T-helper 2 cell treated with Interferon-gamma antibody and Interleukin-4, amounts not matched to agents 100 ng/mL and 5 ng/mL, for 36 hours (primary cell): ENCODE results near the gene LCN1. TPM values are rescaled to one million over a fixed set of nuclear protein-coding genes. Genes with fewer than 3 reads are reported as not detected.
"Not testable (repeated sequence)": the region's sequence is repeated elsewhere in the genome, so short reads cannot be mapped to it uniquely, and the experiment has no call there.

Experiments
- intact Hi-C: fragments of 100-400 bp; cut with micrococcal nuclease; formaldehyde crosslinking; loops from one replicate; pipeline ENCODE4 v1.15.1; 2023
- total RNA-seq: library from RNA; stranded (reverse); gene quantifications from 2 replicates; pipeline ENCODE4 v1.2.3, GENCODE V29; 2022

The LCN1 gene
- total RNA-seq, 1 donor from 2014 or later: not detected

DNA sequence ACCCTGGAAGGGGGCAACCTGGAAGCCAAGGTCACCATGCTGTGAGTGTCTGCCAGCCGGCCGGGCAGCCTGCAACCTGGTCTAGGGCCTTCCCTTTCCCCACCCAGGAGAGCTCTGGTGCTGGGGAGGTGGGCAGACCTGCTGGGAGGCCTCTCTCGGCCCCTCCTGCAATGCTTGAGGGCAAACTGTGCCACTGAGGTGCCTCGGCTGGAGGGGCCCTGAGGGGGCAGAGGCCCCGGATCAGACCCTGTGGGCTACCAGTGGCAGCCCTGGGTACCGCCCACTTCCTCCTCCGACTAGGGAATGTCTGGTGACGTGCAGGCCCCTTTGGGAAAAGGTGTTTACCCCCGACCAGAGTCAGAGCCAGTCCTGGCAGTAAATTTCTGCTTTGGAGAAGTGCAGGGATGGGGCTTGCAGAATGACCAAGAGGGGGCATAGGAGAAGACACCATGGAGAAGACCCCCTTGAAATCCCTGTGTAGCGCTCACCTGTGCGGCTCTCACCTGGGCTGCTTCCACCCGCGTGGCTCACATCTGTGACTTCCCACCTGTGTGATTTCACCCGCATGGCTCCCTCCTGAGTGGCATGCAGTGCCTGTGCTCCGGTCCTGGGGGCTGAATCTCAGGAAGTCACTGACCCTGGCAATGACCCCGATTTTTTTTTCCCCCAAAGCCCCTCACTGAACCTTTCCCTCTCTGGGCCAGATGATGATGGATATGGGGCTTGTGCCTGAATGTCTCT, 1.1 kb downstream of the LCN1 start:
- intact Hi-C loops: no loop called here

DNA sequence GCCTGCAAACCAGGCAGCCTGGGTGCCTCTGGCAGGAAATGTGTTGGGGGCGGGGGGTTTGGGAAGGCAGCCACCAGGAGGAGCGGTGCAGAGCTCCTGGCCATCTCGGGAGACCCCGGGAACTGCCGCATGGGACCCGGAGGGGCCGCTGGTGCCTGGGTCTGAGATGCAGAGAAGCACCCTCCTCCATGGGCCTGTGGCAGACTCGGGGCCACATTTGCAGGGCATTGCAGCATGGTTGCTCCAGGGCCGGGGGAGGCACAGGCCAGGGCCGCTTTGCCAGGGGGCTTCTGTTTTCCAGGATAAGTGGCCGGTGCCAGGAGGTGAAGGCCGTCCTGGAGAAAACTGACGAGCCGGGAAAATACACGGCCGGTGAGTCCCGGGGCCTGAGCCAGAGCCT, 1.7 kb downstream of the LCN1 start:
- intact Hi-C loops: no loop called here

DNA sequence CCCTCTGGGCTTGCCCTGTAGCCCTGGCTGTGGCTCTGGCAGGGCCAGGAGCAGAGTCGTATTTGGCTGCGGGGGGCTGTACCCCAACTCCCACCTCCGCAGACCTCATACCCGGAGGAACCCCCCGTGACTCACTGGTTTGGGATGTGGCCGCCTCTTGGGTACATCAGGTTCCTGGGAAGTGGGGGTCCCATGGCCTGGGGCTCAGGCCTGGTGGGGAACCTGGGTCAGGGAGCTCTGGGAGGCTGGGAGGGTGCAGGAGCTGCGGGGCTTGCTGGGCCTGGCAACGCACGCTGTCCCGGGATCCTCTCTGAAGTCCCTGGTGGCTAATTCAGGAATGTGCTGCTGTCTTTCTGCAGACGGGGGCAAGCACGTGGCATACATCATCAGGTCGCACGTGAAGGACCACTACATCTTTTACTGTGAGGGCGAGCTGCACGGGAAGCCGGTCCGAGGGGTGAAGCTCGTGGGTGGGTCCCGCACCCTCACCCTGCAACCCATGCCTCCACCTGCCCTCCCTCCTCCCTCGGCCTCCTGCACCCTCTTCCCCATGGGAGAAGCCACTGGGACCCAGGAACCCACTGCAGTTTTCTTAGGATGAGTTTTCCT, 2.4 kb downstream of the LCN1 start:
- intact Hi-C loops: no loop called here

DNA sequence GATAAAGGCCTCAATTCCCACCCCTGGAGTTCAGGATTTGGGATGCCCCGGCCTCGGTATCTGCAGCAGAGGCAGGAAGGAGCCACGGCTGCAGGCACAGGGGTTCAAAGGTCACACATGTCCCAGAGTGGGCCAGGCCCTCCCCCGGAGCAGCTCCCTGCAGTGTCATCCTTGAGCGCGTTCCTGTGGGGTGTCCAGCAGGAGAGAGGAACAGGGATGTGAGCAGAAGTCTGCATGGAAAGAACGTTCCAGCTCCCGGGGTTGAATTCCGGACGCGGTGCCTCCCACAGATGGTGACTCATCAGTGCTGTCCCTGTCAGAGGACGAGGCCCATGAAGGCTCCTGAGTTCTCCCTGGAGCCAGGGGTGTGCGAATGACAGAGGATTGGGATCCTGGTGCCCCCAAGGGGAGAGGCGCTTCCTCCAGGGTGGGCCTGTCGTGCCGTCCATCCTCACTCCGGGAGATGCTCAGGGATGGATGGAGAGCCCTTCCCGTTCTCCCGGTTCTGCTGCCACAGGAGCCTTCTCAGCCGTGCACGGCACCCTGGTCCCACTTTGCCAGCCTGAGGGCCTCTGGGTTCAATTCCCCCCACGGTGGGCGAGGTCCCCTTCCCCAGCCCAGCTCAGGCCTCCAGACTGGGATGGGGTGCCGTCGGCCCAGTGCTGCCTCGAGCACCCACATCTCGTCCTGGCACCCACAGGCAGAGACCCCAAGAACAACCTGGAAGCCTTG, 3.1 kb downstream of the LCN1 start:
- intact Hi-C loops: no loop called here

DNA sequence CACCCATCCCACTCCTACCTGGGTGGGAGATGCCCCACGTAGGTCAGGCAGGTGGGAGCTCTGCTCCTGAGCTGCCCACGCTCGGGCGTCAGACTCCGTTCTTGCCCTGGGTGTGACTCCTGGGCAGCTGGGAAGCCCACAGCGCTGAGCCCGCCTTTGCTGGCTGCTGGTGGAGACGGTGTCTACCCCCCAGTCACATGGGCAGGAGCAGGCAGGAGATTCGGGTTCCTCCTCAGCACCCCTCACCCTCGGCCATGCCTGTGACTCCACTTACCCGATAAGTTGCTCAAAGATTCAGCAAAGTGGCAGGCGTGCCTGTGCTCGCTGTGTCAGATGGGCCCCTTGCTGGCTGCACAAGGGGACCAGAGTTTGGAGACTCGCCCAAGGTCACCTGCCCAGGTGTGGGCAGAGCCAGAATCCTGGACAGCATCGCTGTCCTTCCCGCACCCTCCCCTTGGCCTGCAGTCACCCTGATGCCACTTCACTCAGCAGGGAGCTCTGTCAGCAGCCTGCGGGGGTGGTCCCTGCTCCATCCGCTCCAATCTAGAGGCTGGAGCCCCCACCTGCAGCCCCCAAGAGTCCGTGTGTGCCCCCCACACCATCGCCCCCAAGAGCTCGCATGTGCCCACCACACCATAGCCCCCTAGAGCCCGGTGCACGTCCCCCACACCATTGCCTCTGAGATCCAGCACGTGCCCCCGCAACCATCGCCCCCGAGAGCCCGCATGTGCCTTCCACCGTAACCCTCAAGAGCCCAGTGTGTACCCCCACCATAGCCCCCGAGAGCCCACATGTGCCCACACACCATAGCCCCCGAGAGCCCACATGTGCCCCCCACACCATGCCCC, 4.2 kb downstream of the LCN1 start:
- intact Hi-C loops: no loop called here

DNA sequence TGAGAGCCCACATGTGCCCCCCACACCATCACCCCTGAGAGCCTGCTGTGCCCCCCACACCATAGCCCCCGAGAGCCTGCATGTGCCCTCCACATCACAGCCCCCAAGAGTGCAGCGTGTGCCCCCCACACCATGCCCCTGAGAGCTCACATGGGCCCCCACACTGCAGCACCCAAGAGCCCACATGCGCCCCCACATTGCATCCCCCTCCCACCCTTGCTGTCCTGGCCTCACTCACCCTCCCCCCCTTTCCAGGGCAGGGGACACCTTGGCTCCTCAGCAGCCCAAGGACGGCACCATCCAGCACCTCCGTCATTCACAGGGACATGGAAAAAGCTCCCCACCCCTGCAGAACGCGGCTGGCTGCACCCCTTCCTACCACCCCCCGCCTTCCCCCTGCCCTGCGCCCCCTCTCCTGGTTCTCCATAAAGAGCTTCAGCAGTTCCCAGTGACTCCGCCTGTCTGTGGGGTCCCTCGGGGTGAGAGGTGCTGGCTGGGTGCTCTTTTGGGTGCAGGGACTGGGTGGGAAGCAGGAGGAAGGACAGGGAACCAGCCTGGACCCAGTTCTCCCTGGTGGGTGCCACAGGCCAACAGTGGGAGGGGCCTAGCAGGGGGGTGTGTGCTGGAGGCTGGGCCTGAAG, 5.0 kb downstream of the LCN1 start:
- intact Hi-C loops: no loop called here

DNA sequence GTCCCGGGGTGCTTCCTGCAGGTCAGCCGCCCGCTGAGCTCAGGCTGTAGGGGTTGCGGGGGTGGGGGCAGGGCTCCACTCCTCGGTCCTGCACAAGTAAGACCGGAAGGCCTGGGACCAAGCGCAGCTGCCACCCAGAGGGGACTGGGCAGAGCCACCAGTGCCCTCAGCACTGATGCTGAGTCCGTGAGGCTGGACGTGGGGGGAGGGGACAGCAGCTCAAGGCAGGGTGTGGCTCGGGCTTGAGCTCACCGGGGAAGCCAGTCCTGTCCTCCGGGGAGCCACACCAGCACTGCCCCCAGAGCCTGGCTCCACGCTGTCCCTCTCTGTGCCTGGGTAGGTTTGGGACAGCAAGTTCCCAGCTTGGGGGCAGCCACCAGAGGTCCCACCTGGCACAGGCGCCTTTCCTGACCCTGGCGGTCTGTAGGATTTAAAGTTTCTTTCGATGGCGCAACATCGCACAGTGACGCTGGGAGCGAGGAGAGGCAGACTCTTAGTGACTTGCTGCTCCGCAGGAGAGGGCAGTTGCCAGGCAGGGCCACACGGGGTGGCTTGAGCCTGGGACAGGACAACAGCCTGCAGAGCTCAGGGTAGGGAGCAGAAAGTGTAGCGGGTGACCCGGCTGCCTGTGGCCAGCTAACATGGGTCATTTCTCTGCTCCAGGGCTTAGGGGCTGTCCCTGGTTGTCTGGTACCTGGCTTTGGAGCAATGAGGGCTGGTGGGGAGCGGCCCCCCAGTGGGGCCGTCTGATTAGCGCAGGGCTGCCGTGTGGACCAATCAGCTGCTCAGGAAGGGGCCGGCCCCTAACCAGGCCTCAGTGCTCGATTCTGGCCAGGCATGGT, 5.7 kb downstream of the LCN1 start:
- intact Hi-C loops: no loop called here

DNA sequence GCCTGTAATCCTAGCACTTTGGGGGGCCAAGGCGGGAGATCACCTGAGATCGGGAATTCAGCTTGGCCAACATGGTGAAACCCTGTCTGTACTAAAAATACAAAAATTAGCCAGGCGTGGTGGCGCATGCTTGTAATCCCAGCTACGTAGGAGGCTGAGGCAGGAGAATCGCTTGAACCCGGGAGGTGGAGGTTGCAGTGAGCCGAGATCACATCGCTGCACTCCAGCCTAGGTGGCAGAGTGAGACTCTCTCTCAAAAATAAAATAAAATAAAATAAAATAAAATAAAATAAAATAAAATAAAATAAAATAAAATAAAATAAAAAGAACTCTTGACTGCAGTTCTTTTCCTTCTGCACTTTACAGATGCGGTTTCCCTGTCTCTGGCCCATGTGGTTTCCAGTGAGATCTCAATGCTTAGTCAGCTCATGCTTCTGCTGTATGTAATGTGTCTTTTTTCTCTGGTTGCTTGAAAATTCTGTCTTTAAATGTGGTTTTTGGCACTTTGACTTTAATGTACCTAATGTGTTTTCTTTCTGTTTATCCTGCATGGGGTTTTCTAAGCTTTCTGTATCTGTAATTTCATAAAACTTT, 7.7 kb downstream of the LCN1 start:
- intact Hi-C loops: not testable (repeated sequence)

DNA sequence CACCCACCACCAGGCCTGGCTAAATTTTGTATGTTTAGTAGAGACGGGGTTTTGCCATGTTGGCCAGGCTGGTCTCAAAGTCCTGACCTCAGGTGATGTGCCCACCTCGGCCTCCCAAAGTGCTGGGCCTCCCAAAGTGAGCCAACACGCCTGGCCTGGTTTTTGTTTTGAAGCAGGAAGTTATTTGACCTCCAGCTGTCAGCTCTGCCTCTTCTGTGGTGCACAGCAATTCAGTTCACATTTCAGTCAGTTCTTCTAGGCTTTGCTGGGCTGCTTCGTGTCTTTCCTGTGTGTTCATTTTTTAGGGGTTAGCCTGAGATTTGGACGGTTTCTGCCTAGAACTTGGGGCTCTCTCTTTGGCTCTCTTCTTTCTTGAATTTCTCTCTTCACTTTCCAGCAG, 8.9 kb downstream of the LCN1 start:
- intact Hi-C loops: no loop called here

DNA sequence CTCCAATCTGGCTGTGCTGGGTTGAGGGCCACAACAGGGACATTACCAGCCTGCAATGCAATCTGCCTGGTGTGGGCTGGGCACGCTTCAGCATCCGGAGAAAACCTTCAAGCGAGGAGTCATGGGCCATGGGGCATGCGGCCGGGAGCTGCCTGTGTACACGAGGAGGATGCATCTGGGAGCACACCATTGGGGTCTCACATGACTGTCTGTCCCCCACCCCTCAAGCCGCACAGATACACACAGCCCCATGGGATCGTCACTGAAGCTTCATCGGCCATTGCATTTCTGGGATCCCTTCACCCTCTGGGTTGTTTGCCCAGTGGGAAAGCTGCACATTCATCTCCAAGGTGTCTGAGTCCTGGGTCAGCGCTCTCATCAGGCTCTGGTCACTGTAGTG, 9.9 kb downstream of the LCN1 start:
- intact Hi-C loops: no loop called here

DNA sequence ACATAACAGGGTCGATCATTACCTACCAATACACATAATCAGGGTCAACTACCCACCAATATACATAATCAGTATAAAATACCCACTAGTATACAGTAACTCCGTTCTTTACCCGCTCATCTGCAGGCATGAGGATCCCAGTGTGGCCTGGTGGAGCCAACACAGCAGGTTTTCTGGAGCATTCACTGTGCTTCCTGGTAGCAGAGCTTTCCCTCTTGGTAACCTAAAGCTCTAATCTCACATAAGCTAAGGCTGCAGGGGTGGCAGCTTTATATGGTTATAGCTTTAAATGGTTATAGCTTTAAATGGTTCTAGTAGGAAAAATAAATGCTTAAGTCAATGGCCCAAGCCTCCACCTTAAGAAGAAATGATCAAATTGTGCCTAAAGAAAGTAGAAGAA, 11.9 kb downstream of the LCN1 start:
- intact Hi-C loops: no loop called here

DNA sequence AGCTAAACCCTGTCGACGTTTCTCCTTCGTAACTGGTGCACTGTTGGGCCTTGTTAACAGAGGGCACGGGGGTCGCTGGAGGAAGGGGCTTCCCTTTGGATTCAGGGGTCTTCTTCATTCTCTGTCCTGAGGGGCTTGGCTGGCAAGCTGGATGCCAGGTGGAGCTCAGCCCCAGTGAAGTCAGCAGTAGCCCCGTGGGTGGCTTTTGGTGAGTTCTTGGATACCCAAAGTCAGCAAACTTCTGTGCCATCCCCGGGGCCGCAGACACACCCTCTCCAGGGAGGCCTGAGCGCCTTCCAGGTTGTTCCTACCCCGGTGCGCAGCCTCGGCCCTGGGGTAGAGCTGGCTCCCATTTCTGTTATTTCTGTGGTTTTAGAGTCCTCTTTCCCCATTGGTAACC, 12.4 kb downstream of the LCN1 start:
- intact Hi-C loops: no loop called here

DNA sequence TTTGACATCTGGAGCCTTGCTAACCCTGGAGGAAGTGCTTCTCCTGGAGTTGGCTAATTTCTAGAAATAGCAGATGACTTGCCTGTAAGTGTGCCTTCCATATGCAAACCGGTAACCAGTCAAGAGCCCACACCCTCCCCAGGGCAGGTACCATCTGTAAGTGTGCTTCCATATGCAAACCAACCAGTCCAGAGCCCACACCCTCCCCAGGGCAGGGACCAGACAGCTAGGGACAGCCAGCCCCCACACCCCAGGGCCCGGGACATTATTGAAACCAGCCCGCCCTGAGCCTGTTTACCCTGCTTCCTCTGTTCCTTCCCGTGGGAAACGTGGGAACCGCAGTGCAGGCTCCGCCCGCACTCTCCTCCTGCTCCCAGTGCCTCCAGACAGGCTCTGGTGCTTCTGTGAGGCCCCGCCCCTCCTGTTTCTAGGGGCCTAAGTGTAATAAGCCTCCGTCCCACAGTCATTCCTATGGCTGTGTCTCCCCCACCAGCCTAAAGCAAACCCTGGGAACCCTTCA, 13.0 kb downstream of the LCN1 start:
- intact Hi-C loops: not testable (repeated sequence)

DNA sequence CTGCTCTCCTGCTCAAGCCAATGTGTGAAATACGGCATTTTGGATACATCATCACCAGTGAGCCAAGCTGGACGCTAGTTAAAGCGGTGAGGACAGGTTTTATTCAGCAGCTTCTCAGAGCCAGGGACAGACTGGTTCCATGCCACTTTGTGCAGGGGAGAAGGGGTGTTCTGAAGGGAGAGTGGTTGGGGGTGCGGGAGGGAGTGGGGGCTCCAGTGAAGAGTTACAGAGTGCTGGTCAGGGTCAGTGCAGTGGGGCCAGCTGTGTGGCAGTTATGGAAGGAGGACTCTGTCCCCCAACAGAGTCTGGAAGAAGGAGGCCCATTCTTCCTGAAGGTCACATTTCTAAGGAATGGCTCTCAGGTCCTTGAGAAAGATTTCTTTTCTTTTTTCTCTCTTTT, 13.6 kb downstream of the LCN1 start:
- intact Hi-C loops: not testable (repeated sequence)

DNA sequence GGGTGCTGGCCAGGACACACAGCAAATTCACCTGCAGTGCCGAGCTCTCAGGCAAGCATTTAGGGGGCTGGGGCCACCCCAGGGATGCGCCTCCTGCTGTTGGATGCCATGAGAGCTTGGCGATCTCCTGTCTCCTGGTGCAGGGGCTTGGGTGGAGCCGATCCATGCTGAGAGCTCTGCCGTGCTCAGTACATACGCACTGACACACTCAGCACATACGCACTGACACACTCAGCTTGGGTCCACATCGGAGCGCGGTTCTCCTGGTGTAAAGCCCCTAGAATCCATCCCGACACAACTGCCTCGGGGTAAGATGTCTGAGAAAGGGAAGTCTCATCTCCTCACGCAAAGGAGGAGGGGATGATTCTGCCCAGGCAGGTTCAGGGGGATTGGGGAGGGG, 14.4 kb downstream of the LCN1 start:
- intact Hi-C loops: not testable (repeated sequence)

DNA sequence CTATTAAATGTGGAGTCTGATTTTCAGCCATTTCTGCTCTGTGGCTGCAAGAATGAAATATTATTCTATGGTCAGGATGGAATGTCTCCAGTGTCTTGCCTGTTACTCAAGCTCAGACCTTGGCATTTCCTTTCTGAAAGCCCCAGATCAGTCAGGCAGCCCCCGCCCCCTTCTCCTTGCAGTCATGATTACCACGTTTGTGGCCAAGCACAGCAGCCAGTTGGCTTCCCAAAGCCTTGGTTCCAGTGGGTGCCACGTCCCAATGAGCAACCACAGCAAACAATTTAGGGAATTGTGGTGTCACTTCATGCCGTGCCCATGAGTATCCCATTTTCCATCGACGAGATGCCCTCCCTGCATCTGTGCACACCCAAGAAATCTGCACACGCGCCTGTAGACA, 15.0 kb downstream of the LCN1 start:
- intact Hi-C loops: no loop called here

DNA sequence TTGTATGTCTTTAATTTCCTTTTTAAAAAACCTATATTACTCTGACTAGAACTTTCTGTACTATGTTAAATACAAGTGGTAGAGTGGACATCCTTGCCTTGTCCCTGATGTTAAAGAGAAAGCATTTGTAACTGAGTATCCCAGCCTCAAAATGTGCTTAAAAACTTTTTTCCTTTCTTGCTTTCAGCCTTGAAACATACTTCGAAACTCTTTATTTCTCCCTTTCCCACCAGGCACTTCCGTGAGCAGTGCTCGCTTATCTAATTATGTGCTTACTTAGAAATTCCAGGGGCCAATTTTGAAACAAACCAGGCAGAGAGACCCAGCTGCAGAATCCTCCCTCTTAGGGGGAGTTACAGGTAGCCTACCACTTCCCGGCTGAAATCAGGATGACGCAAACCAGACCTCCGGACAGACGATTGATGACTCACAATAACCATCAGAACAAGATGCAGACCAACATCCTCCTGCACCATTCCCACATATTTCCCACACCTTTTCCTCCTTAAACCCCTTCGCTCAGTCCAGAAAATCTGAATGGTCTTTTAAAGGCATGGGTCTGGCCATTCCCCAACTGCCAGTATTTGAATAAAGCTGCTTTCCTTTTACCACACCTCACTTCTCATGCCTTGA, 22.1 kb downstream of the LCN1 start:
- intact Hi-C loops: not testable (repeated sequence)

DNA sequence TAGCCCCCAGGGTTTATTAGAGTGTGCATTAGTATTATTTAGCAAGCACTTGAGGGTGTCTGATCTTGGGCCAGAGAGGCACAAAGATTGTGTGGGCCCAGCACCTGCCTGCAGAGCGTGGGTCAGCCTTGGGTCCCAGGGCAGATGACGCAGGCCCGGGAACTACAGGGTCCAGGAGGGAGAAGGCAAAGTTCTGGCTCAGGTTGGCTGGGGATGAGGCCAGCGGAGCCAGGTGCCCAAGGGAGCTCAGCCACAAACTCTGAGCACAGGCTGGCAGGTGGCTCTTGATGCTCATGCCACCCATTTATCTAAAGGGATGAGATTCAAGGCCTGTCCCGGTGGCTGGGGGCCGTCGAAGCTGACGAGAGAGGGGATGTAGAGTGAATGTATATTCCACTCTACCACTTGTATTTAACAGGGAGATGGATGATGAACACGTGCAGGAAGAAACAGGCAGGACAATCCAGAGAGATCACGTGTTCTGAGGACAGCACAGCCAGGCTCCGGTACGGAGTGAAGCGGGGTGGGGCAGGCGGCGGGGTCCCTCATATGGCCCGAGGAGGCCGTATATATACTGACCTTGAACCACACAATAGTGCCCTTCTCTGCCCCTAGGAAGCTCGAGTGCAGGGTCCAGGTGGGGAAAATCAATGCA, 23.9 kb downstream of the LCN1 start:
- intact Hi-C loops: no loop called here
